Measurements from ENCODE around the gene MINK1. TPM values are rescaled to one million over a fixed set of nuclear protein-coding genes. Genes with fewer than 3 reads are reported as not detected.

MINK1 gene
- total RNA-seq, 1 experiment from 2014 or later, result 105 TPM

GRCh38 chr17:4932756-4933155 lies 99.6 kb downstream of the MINK1 start:
- DNase-seq (ENCODE audit: low spot score), result no peak
- Mint-ChIP-seq H3K9me3 (no peaks in the 10 kb centered on the region), H3K27me3 (ENCODE audit: low read depth) (no peaks in the 10 kb centered on the region), H3K4me3 (no peak overlapping the region), H3K27ac (no peak overlapping the region), H3K4me1 (peaks cover 9% of the 10 kb centered on the region), H3K36me3 (peaks cover 13% of the 10 kb centered on the region)
- ChIA-PET POLR2A (interaction anchor here (1.0 kb wide), 1 partner anchor 23 kb away, joined by 4 read pairs; no protein-coding TSS in a partner anchor), CTCF (interaction anchor here (0.9 to 3.3 kb wide), 2 partner anchors 13 to 24 kb away, joined by 4 to 39 read pairs; no protein-coding TSS in a partner anchor)
- no peak for ATAC-seq
- TF ChIP-seq SP1 (CRISPR knock-in tag; conservative IDR thresholded peaks at IDR 0.05) (no peak), E2F4 (CRISPR knock-in tag; IDR thresholded peaks at IDR 0.05; ENCODE audit: borderline replicate concordance, low read depth) (no peak), PRDM15 (CRISPR knock-in tag; IDR thresholded peaks at IDR 0.05) (no peak), ZNF317 (CRISPR knock-in tag; IDR thresholded peaks at IDR 0.05; ENCODE audit: borderline replicate concordance, low read depth) (no peak), TP53 (CRISPR knock-in tag; IDR thresholded peaks at IDR 0.05) (no peak), OVOL2 (CRISPR knock-in tag; IDR thresholded peaks at IDR 0.05; ENCODE audit: borderline replicate concordance) (no peak)

GRCh38 chr17:4933646-4934045 lies 100.5 kb downstream of the MINK1 start:
- H3K27ac Mint-ChIP-seq, result no peak overlapping the region
- ChIA-PET POLR2A (no interaction called here), CTCF (interaction anchor here (0.5 to 3.3 kb wide), 10 partner anchors 10 to 129 kb away, joined by 3 to 39 read pairs (median 5); partner anchors contain the start of genes CAMTA2, CHRNE and SPAG7)
- no peak for ATAC-seq
- no peaks in the 10 kb centered on the region for H3K9me3 Mint-ChIP-seq
- no peak overlapping the region for H3K4me3 Mint-ChIP-seq
- DNase-seq (ENCODE audit: low spot score), result no peak
- H3K36me3 Mint-ChIP-seq, result peaks cover 22% of the 10 kb centered on the region
- H3K27me3 Mint-ChIP-seq (ENCODE audit: low read depth), result no peaks in the 10 kb centered on the region
- TF ChIP-seq ZNF281 (CRISPR knock-in tag; IDR thresholded peaks at IDR 0.05) (no peak), TEAD1 (CRISPR knock-in tag; IDR thresholded peaks at IDR 0.05) (no peak), CBFB (CRISPR knock-in tag; IDR thresholded peaks at IDR 0.05; ENCODE audit: low read depth) (no peak), NFYB (CRISPR knock-in tag; conservative IDR thresholded peaks at IDR 0.05; ENCODE audit: low read depth) (no peak), ZNF416 (CRISPR knock-in tag; IDR thresholded peaks at IDR 0.05) (no peak), JAZF1 (CRISPR knock-in tag; IDR thresholded peaks at IDR 0.05) (no peak), ATF1 (CRISPR knock-in tag; IDR thresholded peaks at IDR 0.05) (no peak)
- TF ChIP-seq, protein P1, sequence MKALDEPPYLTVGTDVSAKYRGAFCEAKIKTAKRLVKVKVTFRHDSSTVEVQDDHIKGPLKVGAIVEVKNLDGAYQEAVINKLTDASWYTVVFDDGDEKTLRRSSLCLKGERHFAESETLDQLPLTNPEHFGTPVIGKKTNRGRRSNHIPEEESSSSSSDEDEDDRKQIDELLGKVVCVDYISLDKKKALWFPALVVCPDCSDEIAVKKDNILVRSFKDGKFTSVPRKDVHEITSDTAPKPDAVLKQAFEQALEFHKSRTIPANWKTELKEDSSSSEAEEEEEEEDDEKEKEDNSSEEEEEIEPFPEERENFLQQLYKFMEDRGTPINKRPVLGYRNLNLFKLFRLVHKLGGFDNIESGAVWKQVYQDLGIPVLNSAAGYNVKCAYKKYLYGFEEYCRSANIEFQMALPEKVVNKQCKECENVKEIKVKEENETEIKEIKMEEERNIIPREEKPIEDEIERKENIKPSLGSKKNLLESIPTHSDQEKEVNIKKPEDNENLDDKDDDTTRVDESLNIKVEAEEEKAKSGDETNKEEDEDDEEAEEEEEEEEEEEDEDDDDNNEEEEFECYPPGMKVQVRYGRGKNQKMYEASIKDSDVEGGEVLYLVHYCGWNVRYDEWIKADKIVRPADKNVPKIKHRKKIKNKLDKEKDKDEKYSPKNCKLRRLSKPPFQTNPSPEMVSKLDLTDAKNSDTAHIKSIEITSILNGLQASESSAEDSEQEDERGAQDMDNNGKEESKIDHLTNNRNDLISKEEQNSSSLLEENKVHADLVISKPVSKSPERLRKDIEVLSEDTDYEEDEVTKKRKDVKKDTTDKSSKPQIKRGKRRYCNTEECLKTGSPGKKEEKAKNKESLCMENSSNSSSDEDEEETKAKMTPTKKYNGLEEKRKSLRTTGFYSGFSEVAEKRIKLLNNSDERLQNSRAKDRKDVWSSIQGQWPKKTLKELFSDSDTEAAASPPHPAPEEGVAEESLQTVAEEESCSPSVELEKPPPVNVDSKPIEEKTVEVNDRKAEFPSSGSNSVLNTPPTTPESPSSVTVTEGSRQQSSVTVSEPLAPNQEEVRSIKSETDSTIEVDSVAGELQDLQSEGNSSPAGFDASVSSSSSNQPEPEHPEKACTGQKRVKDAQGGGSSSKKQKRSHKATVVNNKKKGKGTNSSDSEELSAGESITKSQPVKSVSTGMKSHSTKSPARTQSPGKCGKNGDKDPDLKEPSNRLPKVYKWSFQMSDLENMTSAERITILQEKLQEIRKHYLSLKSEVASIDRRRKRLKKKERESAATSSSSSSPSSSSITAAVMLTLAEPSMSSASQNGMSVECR (CRISPR knock-in tag; IDR thresholded peaks at IDR 0.05; ENCODE audit: borderline replicate concordance), result no peak
- H3K4me1 Mint-ChIP-seq, result peaks cover 13% of the 10 kb centered on the region

Data from WTC11 (cell line).